HG02610 (cell line): ENCODE results near the gene NT5C1A.

Experiments
- ATAC-seq: cut with Tn5 transposase; IDR thresholded peaks from one replicate; pipeline ENCODE4 v1.9.1; 2021; ENCODE audit warnings: mild to moderate bottlenecking, moderate library complexity; ENCODE audit not compliant: unreplicated experiment

NT5C1A gene

DNA sequence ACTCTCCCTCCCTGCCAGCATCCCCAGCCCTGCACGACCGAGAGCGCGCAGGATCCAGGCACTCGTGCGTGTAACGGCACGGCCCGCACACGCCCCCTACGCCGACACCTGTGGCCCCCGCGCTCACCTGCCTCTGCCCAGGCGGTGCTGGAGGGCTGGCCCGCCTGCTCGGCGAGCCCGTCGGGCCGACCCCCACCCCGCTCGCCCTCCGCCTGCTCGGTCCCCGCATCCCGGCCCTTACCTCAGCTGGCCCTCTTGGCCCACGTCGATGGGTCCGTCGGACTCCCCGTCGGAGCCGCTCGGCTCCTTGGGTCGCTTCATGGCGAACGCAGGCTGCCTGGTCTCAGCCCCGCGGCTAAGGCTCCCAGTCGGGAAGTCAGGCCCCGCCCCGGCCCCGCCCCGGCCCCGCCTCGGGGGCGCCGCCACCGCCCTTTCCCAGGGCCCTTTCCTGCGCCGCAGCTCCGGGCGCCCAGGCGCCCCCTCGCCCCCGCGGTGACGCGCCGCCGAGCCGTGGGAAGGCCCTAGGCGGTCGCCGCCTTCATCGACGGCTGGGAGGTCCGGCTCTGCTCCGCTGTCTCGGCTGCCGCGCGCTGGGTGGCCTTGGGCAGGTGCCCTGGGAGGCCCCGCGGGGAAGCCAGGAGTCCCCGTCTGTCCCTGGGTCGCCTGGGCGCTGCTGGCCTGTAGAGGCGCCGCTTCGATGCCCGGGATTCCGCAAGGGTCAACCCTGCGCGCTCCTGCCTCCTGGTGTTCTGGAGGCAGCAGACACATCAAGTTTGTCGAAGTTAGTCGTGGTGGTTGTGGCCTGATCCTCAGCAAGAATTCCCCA lies 32.4 kb downstream of the NT5C1A start, which contains the start of gene HEYL:
TSS of gene HEYL (minus strand) at position 339 of the 826 bp plus-strand sequence. CDS start at position 321, 18 bp downstream.
- ATAC-seq, result no peak

DNA sequence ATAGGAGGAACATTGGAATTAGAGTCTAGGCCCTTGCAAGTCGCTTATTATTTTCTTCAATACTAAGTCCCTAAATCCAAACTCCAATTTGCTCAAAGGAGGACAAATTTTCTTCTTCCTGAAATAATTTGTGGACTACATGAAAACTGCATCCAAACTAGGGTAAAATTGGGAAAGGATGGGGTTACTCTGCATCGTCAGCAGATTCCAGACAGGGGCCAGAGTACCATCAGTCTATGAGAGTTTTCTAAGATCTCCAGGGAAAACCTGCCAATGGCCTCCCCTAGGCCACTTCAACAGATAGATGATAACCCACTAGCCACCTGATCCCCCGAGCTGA lies 33.0 kb downstream of the NT5C1A start:
- no peak for ATAC-seq

- no peak for ATAC-seq
Measured at GRCh38 chr1:39637361-39637760, 34.5 kb downstream of the NT5C1A start.

GRCh38 chr1:39635871-39636210 lies 36.1 kb downstream of the NT5C1A start:
- ATAC-seq, result no peak

- no peak for ATAC-seq
Measured at GRCh38 chr1:39635205-39635870, 36.6 kb downstream of the NT5C1A start.

DNA sequence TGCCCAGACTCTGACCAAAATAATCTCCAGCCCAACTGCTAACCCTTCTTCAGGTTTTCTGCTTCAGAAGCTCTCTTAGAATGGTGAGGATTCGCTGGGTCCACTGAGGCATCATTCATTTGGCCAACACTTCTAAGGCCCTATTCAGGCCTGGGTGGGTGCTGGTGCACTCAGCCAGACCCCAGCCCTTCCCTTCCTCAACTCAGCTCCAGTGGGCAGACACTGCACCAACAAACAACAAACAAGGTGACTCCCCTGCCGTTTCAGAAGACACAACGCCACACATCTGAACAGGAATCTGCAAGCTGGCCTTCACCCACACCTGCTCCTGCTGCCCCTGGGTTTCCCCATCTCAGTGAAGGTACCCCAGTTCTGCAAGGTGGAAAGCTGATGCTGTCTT lies 38.5 kb downstream of the NT5C1A start:
- ATAC-seq, result no peak

DNA sequence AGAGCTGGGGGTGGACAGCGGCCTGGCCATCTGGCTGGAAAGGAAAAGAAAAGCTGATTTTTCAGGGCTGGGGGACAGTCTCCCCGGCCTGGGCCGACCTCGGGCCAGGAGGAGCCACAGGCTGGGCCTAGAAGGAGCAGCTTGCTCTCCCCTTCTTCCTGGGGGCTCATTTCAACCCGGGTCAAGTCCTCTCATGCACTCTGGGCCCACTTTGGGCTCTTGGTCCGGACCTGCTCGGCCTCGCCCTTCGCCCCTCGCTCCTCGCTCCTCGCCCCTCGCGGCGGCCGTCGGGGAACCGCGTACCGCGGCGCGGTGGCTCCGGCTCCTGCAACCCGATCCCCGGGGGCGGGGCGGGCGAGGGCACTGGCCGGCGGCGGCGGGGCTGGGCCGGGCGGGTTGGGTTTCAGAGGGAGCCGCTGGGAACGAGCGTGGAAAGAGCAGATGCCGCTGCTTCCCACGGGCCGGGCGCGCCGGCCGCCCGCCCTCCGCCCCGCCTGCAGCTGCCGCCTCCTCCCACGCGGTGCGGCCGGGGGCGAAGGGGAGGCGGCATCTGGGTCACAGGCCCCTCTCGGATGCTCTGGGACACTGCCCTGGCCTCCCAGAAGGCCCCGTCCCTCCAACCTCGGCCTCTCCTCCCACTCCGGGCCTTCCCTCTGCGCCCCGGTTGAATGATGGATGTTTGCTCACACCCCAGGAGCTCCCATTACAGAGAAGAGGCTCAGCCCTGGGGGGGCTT lies 39.1 kb downstream of the NT5C1A start:
- ATAC-seq, result no peak

GRCh38 chr1:39632323-39632681 lies 39.6 kb downstream of the NT5C1A start:
- ATAC-seq, result no peak

- no peak for ATAC-seq
Measured at GRCh38 chr1:39631361-39632322, 40.3 kb downstream of the NT5C1A start.

- no peak for ATAC-seq
Measured at GRCh38 chr1:39628807-39629350, 43.0 kb downstream of the NT5C1A start.

- ATAC-seq, result no peak
Measured at GRCh38 chr1:39626646-39627045, 45.3 kb downstream of the NT5C1A start.

- no peak for ATAC-seq
Measured at GRCh38 chr1:39625462-39626273, 46.2 kb downstream of the NT5C1A start.

DNA sequence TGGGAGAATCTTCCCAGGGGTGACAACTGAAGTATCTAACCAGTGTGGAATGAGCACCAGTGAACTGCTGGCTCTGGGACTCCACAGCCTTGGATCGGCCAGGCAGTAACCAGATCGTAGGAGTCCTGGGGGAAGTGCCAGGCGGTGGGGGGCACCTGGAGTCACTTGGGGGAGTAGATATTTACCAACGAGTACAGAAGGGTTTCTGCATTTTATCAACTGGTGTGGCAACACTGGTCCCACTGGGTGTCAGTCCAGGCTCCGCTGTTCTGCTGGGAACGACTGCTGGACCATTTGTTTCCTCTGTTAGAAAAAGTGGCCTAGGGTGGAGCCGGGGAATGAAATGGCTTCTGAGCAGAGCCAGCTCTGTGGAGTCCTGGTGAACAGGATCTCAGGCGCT lies 46.9 kb downstream of the NT5C1A start:
- no peak for ATAC-seq

DNA sequence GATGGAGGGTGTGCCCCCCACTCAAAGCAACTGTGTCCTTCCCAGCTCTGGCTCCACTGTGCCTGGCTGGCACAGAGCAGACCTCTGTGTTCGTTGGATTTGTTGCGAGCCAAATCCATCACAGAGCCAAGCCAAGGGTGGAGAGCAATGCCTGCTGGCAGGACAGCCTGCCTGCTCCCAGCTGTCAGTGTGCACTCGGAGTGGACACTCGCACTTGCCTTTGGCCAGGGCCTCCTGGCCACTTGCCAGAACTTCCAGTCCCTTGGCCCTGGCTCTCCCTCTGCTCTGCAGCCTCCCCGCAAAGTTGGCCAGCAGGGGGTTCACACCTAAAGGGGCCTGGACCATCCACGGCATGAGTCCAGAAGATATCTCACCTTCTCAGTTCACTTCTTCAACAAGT lies 48.9 kb downstream of the NT5C1A start:
- ATAC-seq, result no peak

- no peak for ATAC-seq
Measured at GRCh38 chr1:39622427-39622826, 49.5 kb downstream of the NT5C1A start.

GRCh38 chr1:39620659-39621165 lies 51.2 kb downstream of the NT5C1A start:
- no peak for ATAC-seq

GRCh38 chr1:39617488-39618049 lies 54.3 kb downstream of the NT5C1A start:
- ATAC-seq, result no peak

DNA sequence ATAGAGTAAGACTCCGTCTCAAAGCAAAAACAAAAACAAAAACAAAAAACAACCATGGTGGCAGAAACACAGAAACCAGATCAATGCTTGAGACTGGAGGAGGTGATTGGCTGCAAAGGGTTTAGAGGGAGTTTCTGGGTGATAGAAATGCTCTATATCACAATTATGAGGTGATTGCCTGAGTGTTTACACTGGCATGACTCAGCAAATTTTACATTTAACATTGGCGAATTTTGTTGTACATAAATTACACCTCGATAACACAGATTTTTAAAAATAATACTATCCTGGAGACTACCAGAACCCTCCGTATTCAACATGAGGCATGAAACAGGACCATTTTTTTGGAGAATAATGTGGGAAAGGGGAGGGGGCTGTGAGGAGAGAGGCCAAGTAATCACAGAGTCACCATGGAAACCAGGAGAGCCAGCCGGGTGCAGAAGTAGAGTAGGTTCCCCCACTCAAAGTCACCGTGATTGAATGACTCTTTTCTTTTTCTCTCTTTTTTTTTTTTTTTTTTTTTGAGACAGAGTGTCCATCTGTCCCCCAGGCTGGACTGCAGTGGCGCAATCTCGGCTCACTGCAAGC lies 56.7 kb downstream of the NT5C1A start:
- no peak for ATAC-seq

- ATAC-seq, result no peak
Measured at GRCh38 chr1:39614488-39614887, 57.4 kb downstream of the NT5C1A start.
